Caco-2 (cell line): ENCODE data around the gene GRK3. TPM values are rescaled to one million over a fixed set of nuclear protein-coding genes. Genes with fewer than 3 reads are reported as not detected.

Experiments
- BruUV-seq: library from RNA; stranded (reverse); fragments of 400-500 nt; replicated peaks from 2 replicates; lab custom pipeline; 2021; lab: Mats Ljungman, UMichigan
- CTCF ChIA-PET: fragments of 300-600 bp; sonication (Branson Sonifier 250); formaldehyde crosslinking; loops from one replicate; lab custom pipeline; 2022; ENCODE audit warnings: antibody characterized with exemption; lab: Charles Lee
- POLR2A ChIA-PET: fragments of 300-600 bp; sonication (Branson Sonifier 250); formaldehyde crosslinking; loops from one replicate; lab custom pipeline; 2022; ENCODE audit warnings: antibody characterized with exemption; lab: Charles Lee
- DNase-seq, 2 experiments: peaks; one replicate each; pipeline versions ENCODE4 v3.0.0 to v3.0.0-alpha.2; 2020 to 2022
- H3K27me3 ChIP-seq: replicated peaks from 2 replicates; pipeline ENCODE4 v1.6.0; 2011; ENCODE audit warnings: low read length; ENCODE audit not compliant: control insufficient read depth, insufficient read depth
- H3K36me3 ChIP-seq: 2 replicates; pipeline ENCODE4 v1.5.1; 2011; ENCODE audit warnings: low read length; ENCODE audit not compliant: control insufficient read depth, insufficient read depth
- H3K4me1 ChIP-seq: fragments of 250-450 bp; sonication (Bioruptor Pico); 2 replicates; pipeline ENCODE4 v1.5.1; 2020; ENCODE audit warnings: mild to moderate bottlenecking
- H3K4me3 ChIP-seq: 2 replicates; pipeline ENCODE4 v1.5.1; 2011; ENCODE audit warnings: low read depth, mild to moderate bottlenecking, control low read depth, low read length
- H3K9me3 ChIP-seq: fragments of 250-450 bp; sonication (Bioruptor Pico); 2 replicates; pipeline ENCODE4 v1.5.1; 2020; ENCODE audit warnings: mild to moderate bottlenecking, moderate library complexity
- H3K27ac Mint-ChIP-seq: one replicate; pipeline ENCODE4 v1.8.0; 2022; ENCODE audit warnings: mixed read lengths; ENCODE audit not compliant: unreplicated experiment
- H3K27me3 Mint-ChIP-seq: one replicate; pipeline ENCODE4 v1.8.0; 2022; ENCODE audit warnings: mixed read lengths; ENCODE audit not compliant: insufficient read depth, unreplicated experiment
- H3K36me3 Mint-ChIP-seq: one replicate; pipeline ENCODE4 v1.8.0; 2022; ENCODE audit warnings: mild to moderate bottlenecking, mixed read lengths; ENCODE audit not compliant: insufficient read depth, unreplicated experiment
- H3K4me1 Mint-ChIP-seq: one replicate; pipeline ENCODE4 v1.8.0; 2022; ENCODE audit warnings: low read depth, mixed read lengths; ENCODE audit not compliant: unreplicated experiment
- H3K4me3 Mint-ChIP-seq: one replicate; pipeline ENCODE4 v1.8.0; 2022; ENCODE audit warnings: mild to moderate bottlenecking, moderate library complexity, mixed read lengths; ENCODE audit not compliant: unreplicated experiment
- H3K9me3 Mint-ChIP-seq: one replicate; pipeline ENCODE4 v1.8.0; 2022; ENCODE audit warnings: mixed read lengths; ENCODE audit not compliant: unreplicated experiment
- CTCF ChIP-seq, 2 experiments: fragments of 200-600 bp in 1 of 2; IDR thresholded peaks; 1 replicate in 1 of 2; 2 replicates in 1 of 2; pipeline versions ENCODE4 v1.5.1 to v1.8.0; 2011 to 2022; ENCODE audit warnings: antibody characterized with exemption in 1 of 2, control low read depth in 1 of 2, inconsistent platforms in 1 of 2, low read depth in 1 of 2, low read length in 1 of 2, mild to moderate bottlenecking in 1 of 2, moderate library complexity in 1 of 2; ENCODE audit not compliant: insufficient read depth in 1 of 2, severe bottlenecking in 1 of 2, unreplicated experiment in 1 of 2
- intact Hi-C: fragments of 100-400 bp; cut with micrococcal nuclease; formaldehyde crosslinking; loops from one replicate; pipeline ENCODE4 v1.10.0; 2022; ENCODE audit not compliant: unreplicated experiment
- total RNA-seq: library from RNA; stranded (reverse); gene quantifications from 2 replicates; pipeline ENCODE4 v1.2.3, GENCODE V29; 2022

The GRK3 gene
- total RNA-seq, 1 experiment from 2014 or later, result 9.7 TPM

- Histone ChIP-seq H3K27me3 (no peaks in the 10 kb centered on the region), H3K4me1 (no peaks in the 10 kb centered on the region), H3K4me3 (no peak overlapping the region), H3K36me3 (no peaks in the 10 kb centered on the region), H3K9me3 (no peaks in the 10 kb centered on the region; the same call in 1 of the 2 replicates)
- CTCF ChIA-PET, result no interaction called here
- no peak for TF ChIP-seq CTCF (IDR thresholded peaks at IDR 0.05; ENCODE audit: insufficient read depth in 1 of 2, low read depth in 1 of 2, low read length in 1 of 2, severe bottlenecking in 1 of 2, unreplicated experiment in 1 of 2)
- POLR2A ChIA-PET, result no interaction called here
- no TSS peak for BruUV-seq
- intact Hi-C loops, result no loop called here
- Mint-ChIP-seq H3K36me3 (no peaks in the 10 kb centered on the region), H3K4me3 (no peak overlapping the region), H3K27ac (no peak overlapping the region), H3K4me1 (no peaks in the 10 kb centered on the region), H3K27me3 (no peaks in the 10 kb centered on the region), H3K9me3 (no peaks in the 10 kb centered on the region)
- no peak for DNase-seq
These were observed 117.6 kb downstream of the GRK3 start for GRCh38 chr22:25682109-25682508.

GRCh38 chr22:25688627-25689026 is 124.2 kb downstream of the GRK3 start:
- ChIA-PET POLR2A (no interaction called here), CTCF (no interaction called here)
- Histone ChIP-seq H3K4me3 (no peak overlapping the region), H3K4me1 (no peaks in the 10 kb centered on the region), H3K9me3 (no peaks in the 10 kb centered on the region; the same call in 1 of the 2 replicates), H3K27me3 (no peaks in the 10 kb centered on the region), H3K36me3 (no peaks in the 10 kb centered on the region)
- Mint-ChIP-seq H3K9me3 (no peaks in the 10 kb centered on the region), H3K4me1 (no peaks in the 10 kb centered on the region), H3K4me3 (no peak overlapping the region), H3K27me3 (no peaks in the 10 kb centered on the region), H3K36me3 (no peaks in the 10 kb centered on the region), H3K27ac (no peak overlapping the region)
- intact Hi-C loops, result no loop called here
- no peak for TF ChIP-seq CTCF (IDR thresholded peaks at IDR 0.05; ENCODE audit: insufficient read depth in 1 of 2, low read depth in 1 of 2, low read length in 1 of 2, severe bottlenecking in 1 of 2, unreplicated experiment in 1 of 2)
- no peak for DNase-seq
- no TSS peak for BruUV-seq

- BruUV-seq, result no TSS peak
- H3K9me3 ChIP-seq, result no peaks in the 10 kb centered on the region
- POLR2A ChIA-PET, result no interaction called here
- no peaks in the 10 kb centered on the region for H3K9me3 Mint-ChIP-seq
- no peak overlapping the region for H3K27ac Mint-ChIP-seq
- no peak overlapping the region for H3K4me3 ChIP-seq
- no peaks in the 10 kb centered on the region for H3K27me3 Mint-ChIP-seq
- no peaks in the 10 kb centered on the region for H3K36me3 ChIP-seq
- CTCF ChIA-PET, result no interaction called here
- intact Hi-C loops, result no loop called here
- H3K4me1 Mint-ChIP-seq, result no peaks in the 10 kb centered on the region
- no peak for TF ChIP-seq CTCF (IDR thresholded peaks at IDR 0.05; ENCODE audit: insufficient read depth in 1 of 2, low read depth in 1 of 2, low read length in 1 of 2, severe bottlenecking in 1 of 2, unreplicated experiment in 1 of 2)
- no peaks in the 10 kb centered on the region for H3K36me3 Mint-ChIP-seq
- no peaks in the 10 kb centered on the region for H3K4me1 ChIP-seq
- H3K27me3 ChIP-seq, result no peaks in the 10 kb centered on the region
- DNase-seq, result no peak
- no peak overlapping the region for H3K4me3 Mint-ChIP-seq
These were observed 125.2 kb downstream of the GRK3 start for GRCh38 chr22:25689631-25690030.
